Mesenchymal stem cell (in vitro differentiated cells and primary cell): ENCODE results near the gene TRPM2.

Source experiments
- DNase-seq: peaks from one replicate; pipeline ENCODE4 v3.0.0-alpha.2; 2013
- H2AFZ ChIP-seq: one replicate; pipeline ENCODE4 v1.6.1; 2013; ENCODE audit warnings: low read depth, mild to moderate bottlenecking, control low read depth, inconsistent platforms, low read length, moderate library complexity
- H2AK5ac ChIP-seq: 2 replicates; pipeline ENCODE4 v1.6.1; 2013; ENCODE audit warnings: low read length, moderate library complexity, mild to moderate bottlenecking, inconsistent platforms; ENCODE audit not compliant: severe bottlenecking
- H2BK120ac ChIP-seq: one replicate; pipeline ENCODE4 v1.6.1; 2013; ENCODE audit warnings: low read depth, mild to moderate bottlenecking, inconsistent platforms, low read length, moderate library complexity
- H2BK12ac ChIP-seq, 2 experiments: one replicate each; pipeline ENCODE4 v1.6.1; 2013; ENCODE audit warnings: inconsistent platforms in 2 of 2, low read length in 2 of 2, mild to moderate bottlenecking in 2 of 2, moderate library complexity in 2 of 2, control low read depth in 1 of 2
- H2BK15ac ChIP-seq: one replicate; pipeline ENCODE4 v1.6.1; 2013; ENCODE audit warnings: mild to moderate bottlenecking, low read depth, inconsistent platforms; ENCODE audit not compliant: poor library complexity, severe bottlenecking
- H2BK5ac ChIP-seq: 2 replicates; pipeline ENCODE4 v1.6.1; 2013; ENCODE audit warnings: low read depth, mild to moderate bottlenecking, low read length, control low read depth, inconsistent platforms; ENCODE audit not compliant: poor library complexity, severe bottlenecking
- H3K14ac ChIP-seq, 2 experiments: one replicate each; pipeline ENCODE4 v1.6.1; 2013; ENCODE audit warnings: inconsistent platforms in 2 of 2, low read length in 2 of 2, control low read depth in 1 of 2, mild to moderate bottlenecking in 1 of 2, moderate library complexity in 1 of 2
- H3K18ac ChIP-seq, 2 experiments: one replicate each; pipeline ENCODE4 v1.6.1; 2013; ENCODE audit warnings: inconsistent platforms in 2 of 2, low read length in 2 of 2, control low read depth in 1 of 2, low read depth in 1 of 2, mild to moderate bottlenecking in 1 of 2
- H3K23ac ChIP-seq, 2 experiments: one replicate each; pipeline ENCODE4 v1.6.1; 2013; ENCODE audit warnings: inconsistent platforms in 2 of 2, low read length in 2 of 2, mild to moderate bottlenecking in 2 of 2, moderate library complexity in 2 of 2, control low read depth in 1 of 2
- H3K27ac ChIP-seq: 2 replicates; pipeline ENCODE4 v1.5.1; 2013; ENCODE audit warnings: mild to moderate bottlenecking, moderate library complexity, low read length, control low read depth, inconsistent platforms; ENCODE audit not compliant: poor library complexity, severe bottlenecking
- H3K27me3 ChIP-seq, 2 experiments: 2 replicates each; pipeline versions ENCODE4 v1.6.1 to v1.7.0; 2013; ENCODE audit warnings: low read length in 2 of 2, mild to moderate bottlenecking in 2 of 2, moderate library complexity in 2 of 2, control low read depth in 1 of 2, inconsistent platforms in 1 of 2; ENCODE audit not compliant: control insufficient read depth in 1 of 2, insufficient read depth in 1 of 2
- H3K36me3 ChIP-seq, 2 experiments: 2 replicates each; pipeline versions ENCODE4 v1.6.1 to v1.7.0; 2013; ENCODE audit warnings: low read length in 2 of 2, control low read depth in 1 of 2, inconsistent platforms in 1 of 2, low read depth in 1 of 2, mild to moderate bottlenecking in 1 of 2; ENCODE audit not compliant: insufficient read depth in 2 of 2, control insufficient read depth in 1 of 2
- H3K4ac ChIP-seq, 2 experiments: one replicate each; pipeline ENCODE4 v1.6.1; 2013; ENCODE audit warnings: inconsistent platforms in 2 of 2, low read length in 2 of 2, mild to moderate bottlenecking in 2 of 2, moderate library complexity in 2 of 2, control low read depth in 1 of 2, low read depth in 1 of 2
- H3K4me1 ChIP-seq: 2 replicates; pipeline ENCODE4 v1.6.1; 2013; ENCODE audit warnings: low read depth, low read length, control low read depth; ENCODE audit not compliant: control insufficient read depth, insufficient read depth
- H3K4me2 ChIP-seq: 2 replicates; pipeline ENCODE4 v1.6.1; 2013; ENCODE audit warnings: low read length, mild to moderate bottlenecking, inconsistent platforms; ENCODE audit not compliant: poor library complexity, severe bottlenecking
- H3K4me3 ChIP-seq, 2 experiments: 2 replicates each; pipeline versions ENCODE4 v1.5.1 to v1.7.0; 2013; ENCODE audit warnings: low read length in 2 of 2, mild to moderate bottlenecking in 2 of 2, control low read depth in 1 of 2, low read depth in 1 of 2; ENCODE audit not compliant: insufficient read depth in 1 of 2
- H3K79me1 ChIP-seq: replicated peaks from 2 replicates; pipeline ENCODE4 v1.6.1; 2013; ENCODE audit warnings: mild to moderate bottlenecking, control low read depth, low read length, inconsistent platforms; ENCODE audit not compliant: poor library complexity, severe bottlenecking
- H3K9ac ChIP-seq: 2 replicates; pipeline ENCODE4 v1.7.0; 2013; ENCODE audit warnings: mild to moderate bottlenecking, low read length, moderate library complexity
- H3K9me3 ChIP-seq: 2 replicates; pipeline ENCODE4 v1.7.0; 2013; ENCODE audit warnings: mild to moderate bottlenecking, low read length; ENCODE audit not compliant: control insufficient read depth
- H4K8ac ChIP-seq: one replicate; pipeline ENCODE4 v1.6.1; 2013; ENCODE audit warnings: inconsistent platforms, mild to moderate bottlenecking, low read length, moderate library complexity
- H4K91ac ChIP-seq: one replicate; pipeline ENCODE4 v1.6.1; 2013; ENCODE audit warnings: mild to moderate bottlenecking, low read length, inconsistent platforms
- WGBS: methylation state at CpG from one replicate; pipeline ENCODE4 v1.1.7; 2013; ENCODE audit warnings: mixed read lengths; 5-methylcytosine and 5-hydroxymethylcytosine counted together

The TRPM2 gene

DNA sequence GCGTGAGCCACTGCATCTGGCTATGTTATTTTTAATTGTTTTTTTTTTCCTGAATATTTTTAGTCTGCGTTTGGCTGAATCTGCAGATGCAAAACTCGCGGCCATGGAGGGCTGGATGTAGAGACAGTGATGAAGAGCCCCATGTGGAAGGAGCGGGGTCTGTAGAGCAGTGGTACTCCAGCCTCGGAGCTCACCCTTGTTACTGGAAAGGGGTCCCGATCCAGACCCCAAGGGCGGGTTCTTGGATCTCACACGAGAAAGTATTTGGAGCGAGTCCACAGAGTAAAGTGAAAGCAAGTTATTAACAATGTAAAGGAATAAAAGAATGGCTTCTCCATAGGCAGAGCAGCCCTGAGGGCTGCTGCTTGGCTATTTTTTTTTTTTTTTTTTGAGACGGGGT is 2.7 kb downstream of the TRPM2 start:
- peaks cover 36 to 59% of the 10 kb centered on the region in 2 experiments for H3K27me3 ChIP-seq
- H3K4me3 ChIP-seq, result no peak overlapping the region
- 89% methylated on average over 11 of the region's 11 CpGs for WGBS
- no peak overlapping the region for H3K4me2 ChIP-seq
- no peak overlapping the region for H2BK15ac ChIP-seq
- H4K91ac ChIP-seq, result no peak overlapping the region
- no peak overlapping the region for H2AK5ac ChIP-seq
- no peak overlapping the region for H3K18ac ChIP-seq
- peaks cover 6% of the 10 kb centered on the region for H3K4me1 ChIP-seq
- H3K4ac ChIP-seq, result no peak overlapping the region
- H2BK5ac ChIP-seq, result no peak overlapping the region
- no peaks in the 10 kb centered on the region for H3K36me3 ChIP-seq
- H3K79me1 ChIP-seq, result no peaks in the 10 kb centered on the region
- no peak overlapping the region for H3K23ac ChIP-seq
- no peak overlapping the region for H2BK120ac ChIP-seq
- H3K9me3 ChIP-seq, result peaks cover 5% of the 10 kb centered on the region
- no peak overlapping the region for H2BK12ac ChIP-seq
- no peak overlapping the region for H2AFZ ChIP-seq
- H4K8ac ChIP-seq, result no peak overlapping the region
- H3K14ac ChIP-seq, result no peak overlapping the region
- DNase-seq, result no peak
- no peak overlapping the region for H3K9ac ChIP-seq
- no peak overlapping the region for H3K27ac ChIP-seq

GRCh38 chr21:44356636-44357035 is 3.2 kb downstream of the TRPM2 start:
- H3K27ac ChIP-seq, result no peak overlapping the region

DNA sequence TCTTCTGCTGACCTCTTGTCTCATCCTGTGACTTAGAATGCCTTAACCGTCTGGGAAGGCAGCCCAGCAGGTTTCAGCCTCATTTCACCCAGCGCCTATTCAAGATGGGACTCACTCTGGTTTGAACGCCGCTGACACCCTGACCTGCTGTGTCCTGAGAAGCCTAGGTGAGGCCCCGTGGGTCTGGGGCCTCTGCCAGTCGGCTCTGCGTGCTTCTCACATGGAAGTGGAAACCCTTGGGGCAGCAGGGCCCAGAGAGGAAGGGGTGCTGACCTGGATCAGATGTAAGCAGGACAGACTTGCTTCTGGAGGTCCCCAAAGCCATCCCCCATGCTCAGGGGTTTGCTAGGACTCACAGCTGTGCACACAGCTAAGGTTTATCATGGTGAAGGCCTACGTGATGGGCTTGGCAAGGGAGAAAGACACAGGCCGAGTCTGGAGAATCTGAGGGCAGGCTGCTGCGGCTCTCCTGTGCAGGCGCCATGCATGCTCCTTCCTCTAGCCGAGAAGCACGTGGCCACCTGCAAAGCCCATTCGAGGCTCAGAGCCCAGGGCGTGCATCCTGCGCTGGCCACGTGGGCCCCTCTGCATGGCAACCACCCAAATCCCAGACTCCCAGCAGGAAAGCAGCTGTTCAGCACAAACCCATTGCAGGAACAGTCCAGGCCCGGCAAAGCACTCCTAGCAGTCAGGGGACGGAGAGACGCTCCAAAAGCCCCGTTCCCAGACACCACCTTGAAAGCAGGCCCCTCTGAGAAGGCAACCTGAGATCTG is 3.8 kb downstream of the TRPM2 start:
- H3K79me1 ChIP-seq, result no peaks in the 10 kb centered on the region
- H3K4me3 ChIP-seq, result no peak overlapping the region
- no peak overlapping the region for H3K4ac ChIP-seq
- H2AK5ac ChIP-seq, result no peak overlapping the region
- H2BK120ac ChIP-seq, result no peak overlapping the region
- H3K14ac ChIP-seq, result no peak overlapping the region
- no peaks in the 10 kb centered on the region for H3K36me3 ChIP-seq
- no peak overlapping the region for H4K8ac ChIP-seq
- H2BK12ac ChIP-seq, result no peak overlapping the region
- no peak overlapping the region for H3K18ac ChIP-seq
- peaks cover 6% of the 10 kb centered on the region for H3K4me1 ChIP-seq
- H3K9me3 ChIP-seq, result peaks cover 5% of the 10 kb centered on the region
- H2BK5ac ChIP-seq, result no peak overlapping the region
- H3K27ac ChIP-seq, result no peak overlapping the region
- H3K23ac ChIP-seq, result no peak overlapping the region
- DNase-seq, result no peak
- no peak overlapping the region for H2BK15ac ChIP-seq
- H4K91ac ChIP-seq, result no peak overlapping the region
- H3K9ac ChIP-seq, result no peak overlapping the region
- H3K27me3 ChIP-seq, result peaks cover 26 to 48% of the 10 kb centered on the region in 2 experiments
- no peak overlapping the region for H2AFZ ChIP-seq
- WGBS, result 84% methylated on average over 21 of the region's 21 CpGs
- H3K4me2 ChIP-seq, result no peak overlapping the region

More at GRCh38 chr21:44356636-44357035, 3.2 kb downstream of the TRPM2 start:
- peaks cover 32 to 54% of the 10 kb centered on the region in 2 experiments for H3K27me3 ChIP-seq
- H3K4ac ChIP-seq, result no peak overlapping the region
- no peak overlapping the region for H2BK12ac ChIP-seq
- H3K4me3 ChIP-seq, result no peak overlapping the region
- no peak overlapping the region for H3K9ac ChIP-seq
- H2BK5ac ChIP-seq, result no peak overlapping the region
- peaks cover 5% of the 10 kb centered on the region for H3K9me3 ChIP-seq
- DNase-seq, result no peak
- H3K4me2 ChIP-seq, result no peak overlapping the region
- no peak overlapping the region for H3K18ac ChIP-seq
- no peak overlapping the region for H4K8ac ChIP-seq
- H3K79me1 ChIP-seq, result no peaks in the 10 kb centered on the region
- H3K14ac ChIP-seq, result no peak overlapping the region
- no peak overlapping the region for H2BK120ac ChIP-seq
- no peak overlapping the region for H2AK5ac ChIP-seq
- no peak overlapping the region for H2AFZ ChIP-seq
- WGBS, result 91% methylated on average over 6 of the region's 6 CpGs
- no peak overlapping the region for H3K23ac ChIP-seq
- H4K91ac ChIP-seq, result no peak overlapping the region
- H3K36me3 ChIP-seq, result no peaks in the 10 kb centered on the region
- H2BK15ac ChIP-seq, result no peak overlapping the region
- H3K4me1 ChIP-seq, result peaks cover 6% of the 10 kb centered on the region

GRCh38 chr21:44359396-44359795 is 6.0 kb downstream of the TRPM2 start:
- Histone ChIP-seq H3K27me3 (peaks cover 17 to 27% of the 10 kb centered on the region in 2 experiments), H3K4me3 (no peak overlapping the region), H3K79me1 (no peaks in the 10 kb centered on the region), H3K23ac (no peak overlapping the region), H2AK5ac (no peak overlapping the region), H3K4me2 (no peak overlapping the region), H2BK5ac (no peak overlapping the region), H3K4ac (no peak overlapping the region), H2AFZ (no peak overlapping the region), H4K91ac (no peak overlapping the region), H3K27ac (no peak overlapping the region), H2BK15ac (no peak overlapping the region), H3K4me1 (peaks cover 6% of the 10 kb centered on the region), H3K14ac (no peak overlapping the region), H2BK12ac (no peak overlapping the region), H3K18ac (no peak overlapping the region), H3K9ac (no peak overlapping the region), H3K9me3 (peaks cover 16% of the 10 kb centered on the region), H3K36me3 (no peaks in the 10 kb centered on the region), H4K8ac (no peak overlapping the region), H2BK120ac (no peak overlapping the region)
- DNase-seq, result no peak
- WGBS, result 94% methylated on average over 6 of the region's 8 CpGs
